Breast epithelium (tissue), 3 donors: Measurements from ENCODE around the gene SIM2.

Experiments used
- POLR2A ChIP-seq: fragments of 450-650 bp; IDR thresholded peaks from one replicate; pipeline ENCODE4 v1.6.1; 2016; ENCODE audit warnings: antibody characterized with exemption, mild to moderate bottlenecking, moderate library complexity
- TF ChIP-seq, protein P1 (sequence below), 3 donors: fragments of 450-650 bp; IDR thresholded peaks; one replicate each; pipeline ENCODE4 v1.5.1; 2016 to 2017; ENCODE audit warnings: antibody characterized with exemption in 3 of 3, mild to moderate bottlenecking in 3 of 3, moderate library complexity in 3 of 3

GRCh38 chr21:36735724-36736320, 36.9 kb downstream of the SIM2 start:
- TF ChIP-seq, protein P1, sequence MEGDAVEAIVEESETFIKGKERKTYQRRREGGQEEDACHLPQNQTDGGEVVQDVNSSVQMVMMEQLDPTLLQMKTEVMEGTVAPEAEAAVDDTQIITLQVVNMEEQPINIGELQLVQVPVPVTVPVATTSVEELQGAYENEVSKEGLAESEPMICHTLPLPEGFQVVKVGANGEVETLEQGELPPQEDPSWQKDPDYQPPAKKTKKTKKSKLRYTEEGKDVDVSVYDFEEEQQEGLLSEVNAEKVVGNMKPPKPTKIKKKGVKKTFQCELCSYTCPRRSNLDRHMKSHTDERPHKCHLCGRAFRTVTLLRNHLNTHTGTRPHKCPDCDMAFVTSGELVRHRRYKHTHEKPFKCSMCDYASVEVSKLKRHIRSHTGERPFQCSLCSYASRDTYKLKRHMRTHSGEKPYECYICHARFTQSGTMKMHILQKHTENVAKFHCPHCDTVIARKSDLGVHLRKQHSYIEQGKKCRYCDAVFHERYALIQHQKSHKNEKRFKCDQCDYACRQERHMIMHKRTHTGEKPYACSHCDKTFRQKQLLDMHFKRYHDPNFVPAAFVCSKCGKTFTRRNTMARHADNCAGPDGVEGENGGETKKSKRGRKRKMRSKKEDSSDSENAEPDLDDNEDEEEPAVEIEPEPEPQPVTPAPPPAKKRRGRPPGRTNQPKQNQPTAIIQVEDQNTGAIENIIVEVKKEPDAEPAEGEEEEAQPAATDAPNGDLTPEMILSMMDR (IDR thresholded peaks at IDR 0.05): no peak
- no peak for TF ChIP-seq POLR2A
